PC-9 (cell line): Measurements from ENCODE around the gene UQCRQ.

Experiments used
- CTCF ChIP-seq: fragments of 200-600 bp; sonication (generic); conservative IDR thresholded peaks from 2 replicates; pipeline ENCODE4 v1.6.1; 2017; ENCODE audit warnings: mixed run types, antibody characterized with exemption, mild to moderate bottlenecking, moderate library complexity
- EZH2 ChIP-seq: fragments of 200-600 bp; sonication (generic); IDR thresholded peaks from 2 replicates; pipeline ENCODE4 v1.8.0; 2017; ENCODE audit warnings: antibody characterized with exemption, low read depth

DNA sequence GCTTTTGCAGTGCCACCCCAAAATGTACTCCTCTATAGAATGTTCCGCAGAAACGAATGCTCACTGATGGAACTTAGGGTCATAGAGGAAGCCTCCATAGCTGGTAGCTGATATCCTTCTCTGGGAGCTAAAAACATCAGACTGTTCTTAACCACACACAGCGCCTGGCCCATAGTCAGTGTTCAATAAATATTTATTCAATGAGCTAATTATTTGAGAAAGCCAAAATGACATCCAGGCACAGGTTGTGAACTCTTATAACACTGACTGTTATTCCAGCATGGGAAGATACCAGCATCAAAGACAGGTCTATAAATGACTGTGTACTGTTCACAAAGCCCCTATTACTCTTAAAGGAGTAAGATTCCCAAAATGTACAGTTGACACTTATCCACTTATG, 13.1 kb upstream of the UQCRQ start:
- TF ChIP-seq CTCF (no peak), EZH2 (no peak)
